ENCODE results near the gene BIK.

The BIK gene

GRCh38 chr22:43168471-43169309 lies 58.1 kb downstream of the BIK start:
- H3K27me3 ChIP-seq (ENCODE audit: control insufficient read depth, insufficient read depth, low read length) = no peaks in the 10 kb centered on the region
- H3K9me3 ChIP-seq (ENCODE audit: control insufficient read depth, low read depth, low read length) = no peaks in the 10 kb centered on the region
- no peaks in the 10 kb centered on the region for H3K4me1 ChIP-seq (ENCODE audit: control insufficient read depth, low read depth, low read length)
- H3K4me3 ChIP-seq (ENCODE audit: low read length) = no peak overlapping the region
- no peak overlapping the region for H3K9ac ChIP-seq (ENCODE audit: low read length)
- no peak overlapping the region for H3K27ac ChIP-seq (ENCODE audit: low read length)
- H3K36me3 ChIP-seq (ENCODE audit: control insufficient read depth, low read depth, low read length) = peaks cover 48% of the 10 kb centered on the region

GRCh38 chr22:43169310-43170130 lies 59.0 kb downstream of the BIK start:
- H3K27ac ChIP-seq (ENCODE audit: low read length) = no peak overlapping the region

DNA sequence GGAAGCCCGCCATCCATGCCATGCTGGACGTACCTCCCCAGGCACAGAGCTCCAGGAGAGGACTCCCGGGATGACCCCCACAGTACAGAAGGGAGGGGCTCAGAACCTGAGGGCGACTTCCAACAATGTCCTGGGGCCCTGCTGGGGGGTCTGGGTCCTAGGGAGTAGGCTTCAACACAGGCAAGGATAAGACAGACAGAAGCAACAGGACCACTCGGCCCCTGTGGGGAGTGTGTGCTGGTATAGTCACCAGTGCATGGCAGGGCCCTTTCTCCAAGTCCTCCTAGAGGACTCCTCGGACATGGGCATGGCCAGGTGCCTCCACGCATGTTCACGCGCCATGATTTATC lies 59.6 kb downstream of the BIK start:
- Histone ChIP-seq H3K9ac (ENCODE audit: low read length) (no peak overlapping the region), H3K36me3 (ENCODE audit: control insufficient read depth, low read depth, low read length) (peaks cover 62% of the 10 kb centered on the region), H3K9me3 (ENCODE audit: control insufficient read depth, low read depth, low read length) (no peaks in the 10 kb centered on the region), H3K4me1 (ENCODE audit: control insufficient read depth, low read depth, low read length) (no peaks in the 10 kb centered on the region), H3K27me3 (ENCODE audit: control insufficient read depth, insufficient read depth, low read length) (no peaks in the 10 kb centered on the region), H3K27ac (ENCODE audit: low read length) (no peak overlapping the region), H3K4me3 (ENCODE audit: low read length) (no peak overlapping the region)

More at GRCh38 chr22:43169310-43170130, 59.0 kb downstream of the BIK start:
- no peak overlapping the region for H3K4me3 ChIP-seq (ENCODE audit: low read length)
- H3K36me3 ChIP-seq (ENCODE audit: control insufficient read depth, low read depth, low read length) = peaks cover 56% of the 10 kb centered on the region
- H3K4me1 ChIP-seq (ENCODE audit: control insufficient read depth, low read depth, low read length) = no peaks in the 10 kb centered on the region
- H3K27me3 ChIP-seq (ENCODE audit: control insufficient read depth, insufficient read depth, low read length) = no peaks in the 10 kb centered on the region
- no peak overlapping the region for H3K9ac ChIP-seq (ENCODE audit: low read length)
- no peaks in the 10 kb centered on the region for H3K9me3 ChIP-seq (ENCODE audit: control insufficient read depth, low read depth, low read length)

DNA sequence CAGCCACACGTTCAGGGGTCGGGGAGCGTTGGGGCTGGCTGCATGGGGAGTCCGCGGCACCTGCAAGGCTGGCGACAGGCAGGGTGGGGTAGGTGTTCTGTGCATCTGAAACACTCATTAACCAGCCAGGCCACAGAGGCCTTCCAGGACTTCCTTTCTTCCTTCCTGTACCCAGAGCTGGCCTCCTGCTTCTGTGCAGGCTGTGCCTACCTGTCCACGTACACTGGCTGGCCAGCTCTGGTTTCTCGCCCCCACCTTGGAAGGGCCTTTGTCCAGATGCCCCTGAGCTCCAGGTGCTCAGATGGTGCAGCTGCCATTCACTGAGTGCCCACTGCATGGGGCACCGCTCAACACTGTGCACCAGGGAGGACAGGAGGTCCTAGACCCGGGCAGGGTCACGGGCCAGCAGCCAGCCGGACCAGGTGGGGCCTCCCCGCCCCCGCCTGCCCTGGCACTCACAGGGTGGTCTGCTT lies 60.5 kb downstream of the BIK start:
- H3K9me3 ChIP-seq (ENCODE audit: control insufficient read depth, low read depth, low read length) = no peaks in the 10 kb centered on the region
- no peaks in the 10 kb centered on the region for H3K4me1 ChIP-seq (ENCODE audit: control insufficient read depth, low read depth, low read length)
- no peak overlapping the region for H3K9ac ChIP-seq (ENCODE audit: low read length)
- peaks cover 66% of the 10 kb centered on the region for H3K36me3 ChIP-seq (ENCODE audit: control insufficient read depth, low read depth, low read length)
- no peaks in the 10 kb centered on the region for H3K27me3 ChIP-seq (ENCODE audit: control insufficient read depth, insufficient read depth, low read length)
- H3K4me3 ChIP-seq (ENCODE audit: low read length) = no peak overlapping the region
- H3K27ac ChIP-seq (ENCODE audit: low read length) = no peak overlapping the region

- H3K9ac ChIP-seq (ENCODE audit: low read length) = no peak overlapping the region
- peaks cover 67% of the 10 kb centered on the region for H3K36me3 ChIP-seq (ENCODE audit: control insufficient read depth, low read depth, low read length)
- no peaks in the 10 kb centered on the region for H3K27me3 ChIP-seq (ENCODE audit: control insufficient read depth, insufficient read depth, low read length)
- H3K4me1 ChIP-seq (ENCODE audit: control insufficient read depth, low read depth, low read length) = no peaks in the 10 kb centered on the region
- H3K4me3 ChIP-seq (ENCODE audit: low read length) = no peak overlapping the region
- H3K9me3 ChIP-seq (ENCODE audit: control insufficient read depth, low read depth, low read length) = no peaks in the 10 kb centered on the region
- H3K27ac ChIP-seq (ENCODE audit: low read length) = no peak overlapping the region
Measured at GRCh38 chr22:43171607-43172006, 61.1 kb downstream of the BIK start.

DNA sequence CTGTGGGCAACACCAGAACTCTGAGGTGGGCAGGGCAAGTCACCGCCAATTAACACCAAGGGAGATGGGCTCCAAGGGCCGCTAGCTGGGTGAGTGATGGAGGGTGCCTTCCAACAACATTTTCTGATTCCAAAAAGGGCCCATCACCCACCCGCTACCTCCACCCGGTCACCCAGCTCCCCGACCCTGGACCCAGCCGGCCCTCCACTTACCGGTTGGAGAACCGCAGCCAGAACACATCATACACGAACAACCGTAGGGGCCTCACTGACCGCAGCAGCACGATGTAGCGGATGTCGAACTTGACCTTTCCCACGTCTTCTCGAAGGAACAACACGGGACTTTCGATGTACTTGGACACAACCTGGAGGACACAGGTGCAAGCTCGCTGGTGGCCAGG lies 61.6 kb downstream of the BIK start:
- H3K27ac ChIP-seq (ENCODE audit: low read length) = no peak overlapping the region

DNA sequence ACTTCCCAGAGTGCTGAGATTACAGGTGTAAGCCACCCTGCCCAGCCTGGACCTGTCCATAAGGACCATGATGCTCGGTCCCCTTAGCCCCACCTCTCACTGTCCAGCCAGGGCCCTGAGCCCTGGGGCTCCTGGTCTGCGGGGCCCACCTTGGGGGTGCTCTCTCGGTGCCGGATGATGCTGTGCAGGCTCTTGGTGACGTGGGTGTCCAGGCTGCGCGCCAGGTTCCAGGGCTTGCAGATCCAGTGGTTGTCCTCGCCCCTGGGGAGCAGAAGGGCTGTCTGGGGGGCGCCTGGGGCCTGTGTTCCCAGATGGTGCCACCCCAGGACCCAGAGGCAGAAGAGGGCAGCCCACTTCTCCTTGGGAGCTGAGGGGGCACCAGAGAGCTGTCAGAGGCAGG lies 63.0 kb downstream of the BIK start:
- H3K9me3 ChIP-seq (ENCODE audit: control insufficient read depth, low read depth, low read length) = no peaks in the 10 kb centered on the region
- H3K27ac ChIP-seq (ENCODE audit: low read length) = no peak overlapping the region
- no peak overlapping the region for H3K9ac ChIP-seq (ENCODE audit: low read length)
- H3K4me3 ChIP-seq (ENCODE audit: low read length) = no peak overlapping the region
- H3K4me1 ChIP-seq (ENCODE audit: control insufficient read depth, low read depth, low read length) = no peaks in the 10 kb centered on the region
- H3K27me3 ChIP-seq (ENCODE audit: control insufficient read depth, insufficient read depth, low read length) = no peaks in the 10 kb centered on the region
- peaks cover 64% of the 10 kb centered on the region for H3K36me3 ChIP-seq (ENCODE audit: control insufficient read depth, low read depth, low read length)

More for the DNA sequence above, 61.6 kb downstream of the BIK start:
- Histone ChIP-seq H3K9ac (ENCODE audit: low read length) (no peak overlapping the region), H3K4me1 (ENCODE audit: control insufficient read depth, low read depth, low read length) (no peaks in the 10 kb centered on the region), H3K4me3 (ENCODE audit: low read length) (no peak overlapping the region), H3K27me3 (ENCODE audit: control insufficient read depth, insufficient read depth, low read length) (no peaks in the 10 kb centered on the region), H3K9me3 (ENCODE audit: control insufficient read depth, low read depth, low read length) (no peaks in the 10 kb centered on the region), H3K36me3 (ENCODE audit: control insufficient read depth, low read depth, low read length) (peaks cover 67% of the 10 kb centered on the region)

GRCh38 chr22:43173976-43174720 lies 63.6 kb downstream of the BIK start:
- Histone ChIP-seq H3K36me3 (ENCODE audit: control insufficient read depth, low read depth, low read length) (peaks cover 70% of the 10 kb centered on the region), H3K27ac (ENCODE audit: low read length) (no peak overlapping the region), H3K4me3 (ENCODE audit: low read length) (no peak overlapping the region), H3K9me3 (ENCODE audit: control insufficient read depth, low read depth, low read length) (no peaks in the 10 kb centered on the region), H3K27me3 (ENCODE audit: control insufficient read depth, insufficient read depth, low read length) (no peaks in the 10 kb centered on the region), H3K9ac (ENCODE audit: low read length) (no peak overlapping the region), H3K4me1 (ENCODE audit: control insufficient read depth, low read depth, low read length) (no peaks in the 10 kb centered on the region)

GRCh38 chr22:43174941-43175531 lies 64.5 kb downstream of the BIK start:
- Histone ChIP-seq H3K36me3 (ENCODE audit: control insufficient read depth, low read depth, low read length) (peaks cover 72% of the 10 kb centered on the region), H3K27ac (ENCODE audit: low read length) (no peak overlapping the region), H3K4me3 (ENCODE audit: low read length) (no peak overlapping the region), H3K4me1 (ENCODE audit: control insufficient read depth, low read depth, low read length) (no peaks in the 10 kb centered on the region), H3K27me3 (ENCODE audit: control insufficient read depth, insufficient read depth, low read length) (no peaks in the 10 kb centered on the region), H3K9ac (ENCODE audit: low read length) (no peak overlapping the region), H3K9me3 (ENCODE audit: control insufficient read depth, low read depth, low read length) (no peaks in the 10 kb centered on the region)

DNA sequence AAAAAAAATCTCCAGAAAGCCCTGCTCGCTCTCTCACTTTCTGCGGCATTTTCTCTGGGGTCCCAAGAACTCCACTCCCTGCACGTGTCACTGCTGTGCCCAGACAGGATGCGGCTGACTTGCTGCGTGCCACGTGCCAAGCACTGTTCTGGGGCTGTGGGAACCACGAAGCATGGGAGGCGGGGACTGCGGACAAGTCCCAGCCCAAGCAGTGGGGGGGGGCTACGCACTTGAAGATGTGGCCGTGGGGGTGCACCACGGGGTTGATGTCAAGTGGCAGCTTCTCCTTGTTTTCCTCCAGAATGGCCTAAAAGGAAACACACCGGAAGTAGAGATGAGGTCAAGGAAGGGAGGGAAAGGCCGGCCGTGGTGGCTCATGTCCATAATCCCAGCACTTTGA lies 65.5 kb downstream of the BIK start:
- no peaks in the 10 kb centered on the region for H3K9me3 ChIP-seq (ENCODE audit: control insufficient read depth, low read depth, low read length)
- H3K36me3 ChIP-seq (ENCODE audit: control insufficient read depth, low read depth, low read length) = peaks cover 73% of the 10 kb centered on the region

DNA sequence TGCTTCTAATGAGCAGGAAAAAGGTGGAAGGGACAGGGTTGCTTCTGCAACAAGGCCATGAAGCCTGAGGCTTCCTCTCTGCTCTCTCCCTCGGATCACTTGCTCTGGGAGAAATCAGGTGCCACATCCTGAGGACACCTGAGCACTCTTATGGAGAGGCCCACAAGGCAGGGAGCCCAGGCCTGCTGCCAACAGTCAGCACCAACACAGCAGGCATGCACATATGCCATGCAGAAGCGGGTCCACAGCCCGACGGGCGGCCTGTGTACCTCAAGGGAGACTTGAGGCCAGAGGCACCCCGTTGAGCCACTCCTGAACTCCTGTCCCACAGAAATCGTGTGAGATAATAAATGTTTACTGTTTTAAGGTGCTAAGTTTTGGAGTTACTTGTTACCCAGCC lies 66.9 kb downstream of the BIK start:
- Histone ChIP-seq H3K27me3 (ENCODE audit: control insufficient read depth, insufficient read depth, low read length) (no peaks in the 10 kb centered on the region), H3K36me3 (ENCODE audit: control insufficient read depth, low read depth, low read length) (peaks cover 72% of the 10 kb centered on the region), H3K27ac (ENCODE audit: low read length) (no peak overlapping the region), H3K9ac (ENCODE audit: low read length) (no peak overlapping the region), H3K9me3 (ENCODE audit: control insufficient read depth, low read depth, low read length) (no peaks in the 10 kb centered on the region), H3K4me1 (ENCODE audit: control insufficient read depth, low read depth, low read length) (no peaks in the 10 kb centered on the region), H3K4me3 (ENCODE audit: low read length) (no peak overlapping the region)

More for the DNA sequence above, 65.5 kb downstream of the BIK start:
- Histone ChIP-seq H3K27me3 (ENCODE audit: control insufficient read depth, insufficient read depth, low read length) (no peaks in the 10 kb centered on the region), H3K27ac (ENCODE audit: low read length) (no peak overlapping the region), H3K4me1 (ENCODE audit: control insufficient read depth, low read depth, low read length) (no peaks in the 10 kb centered on the region), H3K9ac (ENCODE audit: low read length) (no peak overlapping the region), H3K4me3 (ENCODE audit: low read length) (no peak overlapping the region)

Data from iPS-18a (cell line).